Measurements from ENCODE around the gene TNFAIP6. TPM values are rescaled to one million over a fixed set of nuclear protein-coding genes. Genes with fewer than 3 reads are reported as not detected.
A peak's percentile ranks its signal among the peaks of the same experiment; 100 is the strongest.

The TNFAIP6 gene
- polyA plus RNA-seq, 1 of the 3 experiments (the other 2 are of a cell fraction) = 0.58 TPM

DNA sequence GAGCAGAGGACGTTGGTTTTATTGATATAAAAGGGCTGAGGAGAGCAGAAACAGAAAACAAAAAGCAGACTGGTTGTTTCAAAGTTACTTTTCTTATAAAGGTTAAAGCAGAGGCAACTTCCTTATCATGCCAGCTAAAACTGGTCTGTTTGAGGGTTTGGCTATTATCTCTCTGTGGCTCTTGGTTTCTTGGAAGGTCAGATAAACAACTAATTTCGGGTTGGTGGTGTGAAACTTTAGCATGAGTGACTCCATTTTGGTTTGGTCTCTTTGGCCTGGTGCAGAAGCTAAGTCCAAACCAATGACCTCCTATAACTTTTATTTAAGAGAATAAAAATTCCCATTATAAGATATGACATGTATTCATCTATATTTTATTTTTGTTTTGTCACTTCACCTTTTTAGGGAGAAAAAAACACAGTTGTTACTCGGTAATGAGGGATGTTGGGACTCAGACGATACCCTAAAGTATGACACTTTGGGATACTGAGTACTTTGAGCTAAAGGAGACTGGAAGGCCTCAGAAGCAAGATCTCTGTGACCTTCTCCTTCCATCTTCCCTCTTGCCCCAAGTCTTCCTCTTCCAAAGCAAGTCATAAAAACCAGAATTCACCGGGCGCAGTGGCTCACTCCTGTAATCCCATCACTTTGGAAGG, 23.3 kb downstream of the TNFAIP6 start (continued):
- TF ChIP-seq, protein P1, sequence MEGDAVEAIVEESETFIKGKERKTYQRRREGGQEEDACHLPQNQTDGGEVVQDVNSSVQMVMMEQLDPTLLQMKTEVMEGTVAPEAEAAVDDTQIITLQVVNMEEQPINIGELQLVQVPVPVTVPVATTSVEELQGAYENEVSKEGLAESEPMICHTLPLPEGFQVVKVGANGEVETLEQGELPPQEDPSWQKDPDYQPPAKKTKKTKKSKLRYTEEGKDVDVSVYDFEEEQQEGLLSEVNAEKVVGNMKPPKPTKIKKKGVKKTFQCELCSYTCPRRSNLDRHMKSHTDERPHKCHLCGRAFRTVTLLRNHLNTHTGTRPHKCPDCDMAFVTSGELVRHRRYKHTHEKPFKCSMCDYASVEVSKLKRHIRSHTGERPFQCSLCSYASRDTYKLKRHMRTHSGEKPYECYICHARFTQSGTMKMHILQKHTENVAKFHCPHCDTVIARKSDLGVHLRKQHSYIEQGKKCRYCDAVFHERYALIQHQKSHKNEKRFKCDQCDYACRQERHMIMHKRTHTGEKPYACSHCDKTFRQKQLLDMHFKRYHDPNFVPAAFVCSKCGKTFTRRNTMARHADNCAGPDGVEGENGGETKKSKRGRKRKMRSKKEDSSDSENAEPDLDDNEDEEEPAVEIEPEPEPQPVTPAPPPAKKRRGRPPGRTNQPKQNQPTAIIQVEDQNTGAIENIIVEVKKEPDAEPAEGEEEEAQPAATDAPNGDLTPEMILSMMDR (IDR thresholded peaks at IDR 0.05) = no peak
- no peak for TF ChIP-seq FOXJ3 (CRISPR knock-in tag; IDR thresholded peaks at IDR 0.05)
- TF ChIP-seq RFX5 (IDR thresholded peaks at IDR 0.05; ENCODE audit: low read length) = no peak
- TF ChIP-seq, protein P2, sequence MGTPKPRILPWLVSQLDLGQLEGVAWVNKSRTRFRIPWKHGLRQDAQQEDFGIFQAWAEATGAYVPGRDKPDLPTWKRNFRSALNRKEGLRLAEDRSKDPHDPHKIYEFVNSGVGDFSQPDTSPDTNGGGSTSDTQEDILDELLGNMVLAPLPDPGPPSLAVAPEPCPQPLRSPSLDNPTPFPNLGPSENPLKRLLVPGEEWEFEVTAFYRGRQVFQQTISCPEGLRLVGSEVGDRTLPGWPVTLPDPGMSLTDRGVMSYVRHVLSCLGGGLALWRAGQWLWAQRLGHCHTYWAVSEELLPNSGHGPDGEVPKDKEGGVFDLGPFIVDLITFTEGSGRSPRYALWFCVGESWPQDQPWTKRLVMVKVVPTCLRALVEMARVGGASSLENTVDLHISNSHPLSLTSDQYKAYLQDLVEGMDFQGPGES (IDR thresholded peaks at IDR 0.05; ENCODE audit: low read depth, low read length) = no peak

DNA sequence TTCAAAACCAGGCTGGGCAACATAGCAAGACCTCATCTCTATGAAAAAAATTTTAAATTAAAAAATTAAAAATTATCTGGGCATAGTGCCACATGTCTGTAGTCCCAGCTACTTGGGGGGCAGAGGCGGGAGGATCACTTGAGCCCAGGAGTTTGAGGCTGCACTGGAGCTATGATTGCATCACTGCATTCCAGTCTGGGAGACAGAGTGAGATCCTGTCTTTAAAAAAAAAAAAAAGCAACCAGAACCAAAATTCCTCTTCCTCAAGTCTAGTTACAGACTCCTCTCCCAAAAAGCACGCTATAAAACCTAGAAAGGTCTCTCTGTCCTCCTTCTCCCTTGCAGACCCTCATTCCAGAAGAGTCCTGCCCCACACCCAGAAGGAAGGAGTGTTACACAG, 23.9 kb downstream of the TNFAIP6 start:
- TF ChIP-seq SIN3A (IDR thresholded peaks at IDR 0.05; ENCODE audit: borderline replicate concordance, low read depth, low read length) = no peak
- no peak for TF ChIP-seq RAD21 (IDR thresholded peaks at IDR 0.05; ENCODE audit: low read length)
- TF ChIP-seq, protein P3, sequence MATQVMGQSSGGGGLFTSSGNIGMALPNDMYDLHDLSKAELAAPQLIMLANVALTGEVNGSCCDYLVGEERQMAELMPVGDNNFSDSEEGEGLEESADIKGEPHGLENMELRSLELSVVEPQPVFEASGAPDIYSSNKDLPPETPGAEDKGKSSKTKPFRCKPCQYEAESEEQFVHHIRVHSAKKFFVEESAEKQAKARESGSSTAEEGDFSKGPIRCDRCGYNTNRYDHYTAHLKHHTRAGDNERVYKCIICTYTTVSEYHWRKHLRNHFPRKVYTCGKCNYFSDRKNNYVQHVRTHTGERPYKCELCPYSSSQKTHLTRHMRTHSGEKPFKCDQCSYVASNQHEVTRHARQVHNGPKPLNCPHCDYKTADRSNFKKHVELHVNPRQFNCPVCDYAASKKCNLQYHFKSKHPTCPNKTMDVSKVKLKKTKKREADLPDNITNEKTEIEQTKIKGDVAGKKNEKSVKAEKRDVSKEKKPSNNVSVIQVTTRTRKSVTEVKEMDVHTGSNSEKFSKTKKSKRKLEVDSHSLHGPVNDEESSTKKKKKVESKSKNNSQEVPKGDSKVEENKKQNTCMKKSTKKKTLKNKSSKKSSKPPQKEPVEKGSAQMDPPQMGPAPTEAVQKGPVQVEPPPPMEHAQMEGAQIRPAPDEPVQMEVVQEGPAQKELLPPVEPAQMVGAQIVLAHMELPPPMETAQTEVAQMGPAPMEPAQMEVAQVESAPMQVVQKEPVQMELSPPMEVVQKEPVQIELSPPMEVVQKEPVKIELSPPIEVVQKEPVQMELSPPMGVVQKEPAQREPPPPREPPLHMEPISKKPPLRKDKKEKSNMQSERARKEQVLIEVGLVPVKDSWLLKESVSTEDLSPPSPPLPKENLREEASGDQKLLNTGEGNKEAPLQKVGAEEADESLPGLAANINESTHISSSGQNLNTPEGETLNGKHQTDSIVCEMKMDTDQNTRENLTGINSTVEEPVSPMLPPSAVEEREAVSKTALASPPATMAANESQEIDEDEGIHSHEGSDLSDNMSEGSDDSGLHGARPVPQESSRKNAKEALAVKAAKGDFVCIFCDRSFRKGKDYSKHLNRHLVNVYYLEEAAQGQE (IDR thresholded peaks at IDR 0.05; ENCODE audit: low read depth, low read length) = no peak
- TF ChIP-seq YY1 (IDR thresholded peaks at IDR 0.05; ENCODE audit: low read depth) = no peak
- ChIA-PET POLR2A (no interaction called here), CTCF (interaction anchor here (1.0 kb wide), 2 partner anchors 10 to 11 kb away, joined by 3 read pairs; no protein-coding TSS in a partner anchor)
- DNase-seq = no peak
- H3K79me2 ChIP-seq (ENCODE audit: insufficient read depth) = no peaks in the 10 kb centered on the region
- H3K36me3 ChIP-seq (replicated peaks in 1 of 2; ENCODE audit: control insufficient read depth in 1 of 2, insufficient read depth in 2 of 2, low read length in 1 of 2) = no peaks in the 10 kb centered on the region
- H3K27ac ChIP-seq (ENCODE audit: low read depth in 2 of 2, low read length in 1 of 2) = 0 out of 4 replicates have a peak overlapping the region, but pooled peaks of 1 of the 2 experiments have one; percentile 1
- H3K4me3 ChIP-seq (ENCODE audit: low read depth in 2 of 2, low read length in 1 of 2) = no peak overlapping the region
- H3K9me3 ChIP-seq = no peaks in the 10 kb centered on the region
- H3K4me2 ChIP-seq = no peak overlapping the region
- H2AFZ ChIP-seq (ENCODE audit: low read depth) = peak overlapping the region; percentile 34; the same call in 1 of the 2 replicates
- H3K9ac ChIP-seq = no peak overlapping the region
- H3K27me3 ChIP-seq (ENCODE audit: insufficient read depth) = no peaks in the 10 kb centered on the region
- H3K4me1 ChIP-seq (ENCODE audit: control insufficient read depth in 1 of 2, insufficient read depth in 2 of 2, low read depth in 1 of 2, low read length in 1 of 2) = no peaks in the 10 kb centered on the region
- H3F3A ChIP-seq (replicated peaks; ENCODE audit: insufficient read depth) = peaks cover 3% of the 10 kb centered on the region
- 75% methylated on average over 2 of the region's 2 CpGs for WGBS (ENCODE audit: low lambda C conversion rate)
- no peaks in the 10 kb centered on the region for H4K20me1 ChIP-seq (ENCODE audit: insufficient read depth)
- no peaks in the 10 kb centered on the region for H3K9me2 ChIP-seq

Measured in SK-N-SH (cell line).